ENCODE data around the gene CACNA1C. TPM values are rescaled to one million over a fixed set of nuclear protein-coding genes. Genes with fewer than 3 reads are reported as not detected.

The CACNA1C gene
- total and polyA plus RNA-seq, 10 of the 15 experiments (the other 5 are each of a cell fraction or from before 2014, with no cell fraction given): under 0.01 to 0.15 (median 0.09) TPM; not detected in 5

DNA sequence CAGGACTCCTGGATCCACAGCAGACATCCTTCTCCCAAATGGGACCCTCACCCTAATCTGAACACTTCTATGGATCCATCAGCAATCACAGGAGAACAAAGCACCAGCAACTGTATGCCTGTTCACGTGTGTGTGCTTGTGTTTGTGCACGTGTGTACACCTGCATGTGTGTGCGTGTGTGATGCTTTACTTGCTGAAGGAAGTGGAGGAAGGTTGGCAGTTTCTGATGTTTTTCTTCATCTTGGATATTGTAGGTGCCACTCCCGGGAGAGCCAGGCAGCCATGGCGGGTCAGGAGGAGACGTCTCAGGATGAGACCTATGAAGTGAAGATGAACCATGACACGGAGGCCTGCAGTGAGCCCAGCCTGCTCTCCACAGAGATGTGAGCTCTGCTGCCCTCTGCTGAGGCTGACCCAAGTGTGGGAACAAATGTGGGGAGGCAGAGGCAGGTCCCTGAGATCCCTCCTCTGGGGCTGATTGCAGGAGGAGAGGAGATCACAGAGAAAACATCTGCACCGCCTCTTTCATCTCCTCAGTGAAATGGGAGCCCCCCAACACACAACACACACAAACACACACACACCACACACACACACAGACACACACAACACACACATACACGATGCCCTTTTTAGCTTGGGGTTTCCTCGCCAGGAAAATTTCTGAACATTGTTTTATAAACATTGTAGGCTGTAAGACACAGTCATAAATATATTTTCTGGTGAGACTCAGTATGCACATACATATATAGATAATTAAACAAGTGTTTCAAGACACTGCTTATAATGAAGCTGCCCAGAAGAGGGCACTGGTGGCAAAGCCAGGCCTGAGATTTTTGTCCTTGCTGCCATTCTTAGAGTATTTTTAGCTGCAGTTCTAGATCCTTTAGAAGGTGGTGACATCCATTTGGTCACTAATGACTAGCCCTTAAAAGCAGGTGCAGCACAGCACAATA, 629.8 kb downstream of the CACNA1C start:
- Histone ChIP-seq H4K20me1 (ENCODE audit: control insufficient read depth, insufficient read depth) (no peaks in the 10 kb centered on the region), H3K4me3 (no peak overlapping the region), H3K4me1 (ENCODE audit: control insufficient read depth, insufficient read depth, low read length) (no peaks in the 10 kb centered on the region), H3K27me3 (replicated peaks in 1 of 2; ENCODE audit: control insufficient read depth in 2 of 2, insufficient read depth in 2 of 2, low read length in 1 of 2) (peaks cover 0 to 2% of the 10 kb centered on the region in 2 experiments; a peak in 1 of 4 replicates), H3K27ac (ENCODE audit: control insufficient read depth, insufficient read depth) (no peak overlapping the region), H2AFZ (ENCODE audit: control insufficient read depth, low read depth, low read length) (no peak overlapping the region), H3K36me3 (ENCODE audit: control insufficient read depth in 2 of 2, insufficient read depth in 2 of 2, low read length in 1 of 2) (no peaks in the 10 kb centered on the region), H3K79me2 (ENCODE audit: control insufficient read depth, insufficient read depth, low read length) (no peaks in the 10 kb centered on the region), H3K9ac (ENCODE audit: control insufficient read depth, insufficient read depth, low read length) (no peak overlapping the region), H3K9me3 (replicated peaks; ENCODE audit: control insufficient read depth, insufficient read depth, low read length) (no peaks in the 10 kb centered on the region), H3K4me2 (ENCODE audit: control insufficient read depth, insufficient read depth) (no peak overlapping the region)
- in situ Hi-C loops (cut with MboI): no loop called here
- BruUV-seq (replicated peaks): no TSS peak
- TF ChIP-seq MEF2A (IDR thresholded peaks at IDR 0.05; ENCODE audit: insufficient read depth, low read depth, low read length): 0 out of 2 replicates have a peak, but pooled peaks have one; percentile 31
- TF ChIP-seq, protein P1, sequence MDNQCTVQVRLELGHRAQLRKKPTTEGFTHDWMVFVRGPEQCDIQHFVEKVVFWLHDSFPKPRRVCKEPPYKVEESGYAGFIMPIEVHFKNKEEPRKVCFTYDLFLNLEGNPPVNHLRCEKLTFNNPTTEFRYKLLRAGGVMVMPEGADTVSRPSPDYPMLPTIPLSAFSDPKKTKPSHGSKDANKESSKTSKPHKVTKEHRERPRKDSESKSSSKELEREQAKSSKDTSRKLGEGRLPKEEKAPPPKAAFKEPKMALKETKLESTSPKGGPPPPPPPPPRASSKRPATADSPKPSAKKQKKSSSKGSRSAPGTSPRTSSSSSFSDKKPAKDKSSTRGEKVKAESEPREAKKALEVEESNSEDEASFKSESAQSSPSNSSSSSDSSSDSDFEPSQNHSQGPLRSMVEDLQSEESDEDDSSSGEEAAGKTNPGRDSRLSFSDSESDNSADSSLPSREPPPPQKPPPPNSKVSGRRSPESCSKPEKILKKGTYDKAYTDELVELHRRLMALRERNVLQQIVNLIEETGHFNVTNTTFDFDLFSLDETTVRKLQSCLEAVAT (IDR thresholded peaks at IDR 0.05): no peak
- TF ChIP-seq SMARCA5 (IDR thresholded peaks at IDR 0.05): no peak
- TF ChIP-seq RAD21 (IDR thresholded peaks at IDR 0.05; ENCODE audit: insufficient read depth, low read depth, low read length): peak; percentile 64
- no peak for TF ChIP-seq HCFC1 (IDR thresholded peaks at IDR 0.05; ENCODE audit: low read length)
- no peak for TF ChIP-seq JUNB (IDR thresholded peaks at IDR 0.05)
- peak; percentile 39; the same call in 1 of the 2 replicates for TF ChIP-seq SMC3 (IDR thresholded peaks at IDR 0.05; ENCODE audit: borderline replicate concordance, low read length)
- TF ChIP-seq, protein P2, sequence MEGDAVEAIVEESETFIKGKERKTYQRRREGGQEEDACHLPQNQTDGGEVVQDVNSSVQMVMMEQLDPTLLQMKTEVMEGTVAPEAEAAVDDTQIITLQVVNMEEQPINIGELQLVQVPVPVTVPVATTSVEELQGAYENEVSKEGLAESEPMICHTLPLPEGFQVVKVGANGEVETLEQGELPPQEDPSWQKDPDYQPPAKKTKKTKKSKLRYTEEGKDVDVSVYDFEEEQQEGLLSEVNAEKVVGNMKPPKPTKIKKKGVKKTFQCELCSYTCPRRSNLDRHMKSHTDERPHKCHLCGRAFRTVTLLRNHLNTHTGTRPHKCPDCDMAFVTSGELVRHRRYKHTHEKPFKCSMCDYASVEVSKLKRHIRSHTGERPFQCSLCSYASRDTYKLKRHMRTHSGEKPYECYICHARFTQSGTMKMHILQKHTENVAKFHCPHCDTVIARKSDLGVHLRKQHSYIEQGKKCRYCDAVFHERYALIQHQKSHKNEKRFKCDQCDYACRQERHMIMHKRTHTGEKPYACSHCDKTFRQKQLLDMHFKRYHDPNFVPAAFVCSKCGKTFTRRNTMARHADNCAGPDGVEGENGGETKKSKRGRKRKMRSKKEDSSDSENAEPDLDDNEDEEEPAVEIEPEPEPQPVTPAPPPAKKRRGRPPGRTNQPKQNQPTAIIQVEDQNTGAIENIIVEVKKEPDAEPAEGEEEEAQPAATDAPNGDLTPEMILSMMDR (IDR thresholded peaks at IDR 0.05 in 2 of 3, conservative IDR thresholded peaks at IDR 0.05 in 1 of 3; ENCODE audit: control insufficient read depth in 2 of 3, extremely low read depth in 1 of 3, insufficient read depth in 1 of 3, low read depth in 3 of 3, low read length in 3 of 3): peak; percentile 43 to 48 (median 44); a peak in 5 of 6 replicates
- intact Hi-C loops (cut with micrococcal nuclease; ENCODE audit: unreplicated experiment): loop anchor here (2.0 kb wide), 1 partner anchor 102 kb away; no protein-coding TSS in a partner anchor
- FAIRE-seq: no peak
- peak; percentile 66 for ATAC-seq
- WGBS (ENCODE audit: insufficient coverage, insufficient replicate concordance, low lambda C conversion rate, missing lambda C conversion rate): 44% methylated on average over 10 of the region's 10 CpGs
- DNase-seq (ENCODE audit: low read depth, low spot score): no peak
- ChIA-PET RAD21 (ENCODE audit: unreplicated experiment) (no interaction called here), CTCF (interaction anchor here (0.8 to 2.6 kb wide), 11 partner anchors 9 to 262 kb away, joined by 3 to 6 read pairs (median 4); no protein-coding TSS in a partner anchor), POLR2A (no interaction called here), SMC1A (ENCODE audit: uncharacterized antibody, unreplicated experiment) (interaction anchor here (0.7 to 1.6 kb wide), 3 partner anchors 101 to 132 kb away, joined by 3 to 4 read pairs (median 3); no protein-coding TSS in a partner anchor)

Data from GM12878 (cell line).